Kasumi-1 (cell line): Measurements from ENCODE around the gene AGMO.
A peak's percentile ranks its signal among the peaks of the same experiment; 100 is the strongest.

Source experiments
- DNase-seq, 2 experiments: peaks; one replicate each; lab custom pipeline; 2025; lab: John Stamatoyannopoulos, UW

AGMO gene

GRCh38 chr7:15397159-15397550 lies 164.7 kb downstream of the AGMO start:
- no peak for DNase-seq

GRCh38 chr7:15396210-15397158 lies 165.3 kb downstream of the AGMO start:
- DNase-seq = no peak

GRCh38 chr7:15389073-15389472 lies 172.7 kb downstream of the AGMO start:
- no peak for DNase-seq

- no peak for DNase-seq
Measured at GRCh38 chr7:15378494-15379145, 183.2 kb downstream of the AGMO start.

GRCh38 chr7:15376600-15376999 lies 185.2 kb downstream of the AGMO start:
- no peak for DNase-seq

- no peak for DNase-seq
Measured at GRCh38 chr7:15370441-15370840, 191.4 kb downstream of the AGMO start.

GRCh38 chr7:15368653-15369052 lies 193.2 kb downstream of the AGMO start:
- no peak for DNase-seq

- no peak for DNase-seq
Measured at GRCh38 chr7:15367897-15368296, 193.9 kb downstream of the AGMO start.

- no peak for DNase-seq
Measured at GRCh38 chr7:15358112-15358511, 203.7 kb downstream of the AGMO start.

- no peak for DNase-seq
Measured at GRCh38 chr7:15352421-15353206, 209.2 kb downstream of the AGMO start.

GRCh38 chr7:15345216-15345615 lies 216.6 kb downstream of the AGMO start:
- DNase-seq = no peak

- DNase-seq = no peak
Measured at GRCh38 chr7:15341817-15342216, 220.0 kb downstream of the AGMO start.

- no peak for DNase-seq
Measured at GRCh38 chr7:15336146-15336545, 225.7 kb downstream of the AGMO start.

GRCh38 chr7:15335390-15335789 lies 226.4 kb downstream of the AGMO start:
- no peak for DNase-seq

- DNase-seq = no peak
Measured at GRCh38 chr7:15334536-15335263, 227.1 kb downstream of the AGMO start.

GRCh38 chr7:15332956-15333355 lies 228.9 kb downstream of the AGMO start:
- no peak for DNase-seq

GRCh38 chr7:15330943-15331342 lies 230.9 kb downstream of the AGMO start:
- no peak for DNase-seq

GRCh38 chr7:15327001-15327400 lies 234.8 kb downstream of the AGMO start:
- no peak for DNase-seq

- peak in 1 of 2 experiments; percentile 23 for DNase-seq
Measured at GRCh38 chr7:15326044-15326644, 235.7 kb downstream of the AGMO start.

GRCh38 chr7:15323550-15323949 lies 238.3 kb downstream of the AGMO start:
- no peak for DNase-seq

GRCh38 chr7:15317215-15317614 lies 244.6 kb downstream of the AGMO start:
- DNase-seq = no peak
